WTC11 (cell line): Measurements from ENCODE around the gene UBN1. TPM values are rescaled to one million over a fixed set of nuclear protein-coding genes. Genes with fewer than 3 reads are reported as not detected.

Experiments
- ATAC-seq: fragments of 200-7000 bp; cut with Tn5 transposase; 2 replicates; pipeline ENCODE4 v1.10.0; 2021; ENCODE audit warnings: mild to moderate bottlenecking, moderate library complexity
- CTCF ChIA-PET: fragments of 300-600 bp; sonication (Branson Sonifier 250); formaldehyde crosslinking; loops from one replicate; lab custom pipeline; 2021; ENCODE audit warnings: antibody characterized with exemption; lab: Charles Lee
- POLR2A ChIA-PET: fragments of 350-600 bp; sonication (Branson Sonifier 250); formaldehyde crosslinking; loops from one replicate; lab custom pipeline; 2021; ENCODE audit warnings: antibody characterized with exemption; lab: Charles Lee
- DNase-seq: peaks from one replicate; pipeline ENCODE4 v3.0.0; 2021; ENCODE audit warnings: low spot score
- H3K27ac Mint-ChIP-seq: 2 replicates; pipeline ENCODE4 v1.8.0; 2021; ENCODE audit warnings: mixed read lengths
- H3K27me3 Mint-ChIP-seq: 2 replicates; pipeline ENCODE4 v1.8.0; 2021; ENCODE audit warnings: low read depth, mild to moderate bottlenecking, moderate library complexity, mixed read lengths
- H3K36me3 Mint-ChIP-seq: 2 replicates; pipeline ENCODE4 v1.8.0; 2021; ENCODE audit warnings: mixed read lengths
- H3K4me1 Mint-ChIP-seq: 2 replicates; pipeline ENCODE4 v1.8.0; 2022; ENCODE audit warnings: mixed read lengths
- H3K4me3 Mint-ChIP-seq: 2 replicates; pipeline ENCODE4 v1.8.0; 2021; ENCODE audit warnings: mild to moderate bottlenecking, moderate library complexity, mixed read lengths
- H3K9me3 Mint-ChIP-seq: 2 replicates; pipeline ENCODE4 v1.8.0; 2021; ENCODE audit warnings: mixed read lengths
- ATF1 ChIP-seq: sonication (generic); formaldehyde crosslinking; IDR thresholded peaks from 2 replicates; pipeline ENCODE4 v1.8.1; 2023; ENCODE audit warnings: mild to moderate bottlenecking, moderate library complexity, missing genetic modification reagents
- CBFB ChIP-seq: sonication (generic); formaldehyde crosslinking; IDR thresholded peaks from 2 replicates; pipeline ENCODE4 v1.8.1; 2022; ENCODE audit warnings: mild to moderate bottlenecking, low read depth, missing genetic modification reagents
- CREB1 ChIP-seq: sonication (generic); formaldehyde crosslinking; IDR thresholded peaks from 2 replicates; pipeline ENCODE4 v1.8.0; 2023; ENCODE audit warnings: mild to moderate bottlenecking, missing genetic modification reagents
- ESRRA ChIP-seq: sonication (generic); formaldehyde crosslinking; IDR thresholded peaks from 2 replicates; pipeline ENCODE4 v1.8.1; 2022; ENCODE audit warnings: mild to moderate bottlenecking, missing genetic modification reagents, borderline replicate concordance
- FOXJ3 ChIP-seq: sonication (generic); formaldehyde crosslinking; IDR thresholded peaks from 2 replicates; pipeline ENCODE4 v1.9.0; 2021; ENCODE audit warnings: missing genetic modification reagents, mild to moderate bottlenecking, borderline replicate concordance
- FOXP1 ChIP-seq: sonication (generic); formaldehyde crosslinking; IDR thresholded peaks from 2 replicates; pipeline ENCODE4 v1.8.0; 2022; ENCODE audit warnings: missing genetic modification reagents, mild to moderate bottlenecking, moderate library complexity, borderline replicate concordance
- GRHL2 ChIP-seq: fragments of 250-450 bp; sonication (Bioruptor Pico); IDR thresholded peaks from 2 replicates; pipeline ENCODE4 v1.8.0; 2022; ENCODE audit warnings: mild to moderate bottlenecking, moderate library complexity; ENCODE audit not compliant: insufficient replicate concordance, severe bottlenecking
- JAZF1 ChIP-seq: fragments of 250-450 bp; sonication (Bioruptor Pico); IDR thresholded peaks from 2 replicates; pipeline ENCODE4 v1.9.0; 2021; ENCODE audit warnings: moderate library complexity, mild to moderate bottlenecking, inconsistent platforms
- JUN ChIP-seq: sonication (generic); formaldehyde crosslinking; IDR thresholded peaks from 2 replicates; pipeline ENCODE4 v1.8.0; 2023; ENCODE audit warnings: mild to moderate bottlenecking, missing genetic modification reagents
- MYBL2 ChIP-seq: sonication (generic); formaldehyde crosslinking; IDR thresholded peaks from 2 replicates; pipeline ENCODE4 v1.8.1; 2023; ENCODE audit warnings: mild to moderate bottlenecking, moderate library complexity, missing genetic modification reagents
- SOX15 ChIP-seq: fragments of 250-450 bp; sonication (Bioruptor Pico); IDR thresholded peaks from 2 replicates; pipeline ENCODE4 v1.9.0; 2021; ENCODE audit warnings: mild to moderate bottlenecking
- TCF7 ChIP-seq: sonication (generic); formaldehyde crosslinking; IDR thresholded peaks from 2 replicates; pipeline ENCODE4 v1.8.0; 2022; ENCODE audit warnings: mild to moderate bottlenecking, low read depth, missing genetic modification reagents, moderate library complexity
- TEAD4 ChIP-seq: sonication (generic); formaldehyde crosslinking; IDR thresholded peaks from 2 replicates; pipeline ENCODE4 v1.8.0; 2022; ENCODE audit warnings: mild to moderate bottlenecking, missing genetic modification reagents
- ZNF232 ChIP-seq: sonication (generic); formaldehyde crosslinking; IDR thresholded peaks from 2 replicates; pipeline ENCODE4 v1.8.0; 2022; ENCODE audit warnings: mild to moderate bottlenecking, missing genetic modification reagents
- ZNF263 ChIP-seq: sonication (generic); formaldehyde crosslinking; IDR thresholded peaks from 2 replicates; pipeline ENCODE4 v1.8.1; 2022; ENCODE audit warnings: low read depth, mild to moderate bottlenecking, moderate library complexity, missing genetic modification reagents
- ZNF423 ChIP-seq: fragments of 250-450 bp; sonication (Bioruptor Pico); IDR thresholded peaks from 2 replicates; pipeline ENCODE4 v2.1.2; 2022; ENCODE audit warnings: mild to moderate bottlenecking, moderate library complexity
- total RNA-seq: library from RNA; stranded (reverse); gene quantifications from 3 replicates; pipeline ENCODE4 v1.2.3, GENCODE V29; 2021
- TF ChIP-seq, protein P1 (sequence below): sonication (generic); formaldehyde crosslinking; IDR thresholded peaks from 2 replicates; pipeline ENCODE4 v1.8.0; 2022; ENCODE audit warnings: mild to moderate bottlenecking, missing genetic modification reagents
- TF ChIP-seq, protein P2 (sequence below): sonication (generic); formaldehyde crosslinking; IDR thresholded peaks from 2 replicates; pipeline ENCODE4 v1.8.1; 2023; ENCODE audit warnings: mild to moderate bottlenecking, missing genetic modification reagents, moderate library complexity
- TF ChIP-seq, protein P3 (sequence below): sonication (generic); formaldehyde crosslinking; IDR thresholded peaks from 2 replicates; pipeline ENCODE4 v1.8.0; 2023; ENCODE audit warnings: missing genetic modification reagents, mild to moderate bottlenecking, borderline replicate concordance
- TF ChIP-seq, protein P4 (sequence below): sonication (generic); formaldehyde crosslinking; IDR thresholded peaks from 2 replicates; pipeline ENCODE4 v1.8.0; 2023; ENCODE audit warnings: missing genetic modification reagents
- TF ChIP-seq, protein P5 (sequence below): fragments of 250-450 bp; sonication (Bioruptor Pico); IDR thresholded peaks from 2 replicates; pipeline ENCODE4 v1.9.0; 2021; ENCODE audit warnings: mild to moderate bottlenecking
- TF ChIP-seq, protein P6 (sequence below): fragments of 250-450 bp; sonication (Bioruptor Pico); IDR thresholded peaks from 2 replicates; pipeline ENCODE4 v1.9.0; 2021; ENCODE audit warnings: moderate library complexity, mild to moderate bottlenecking, inconsistent platforms, borderline replicate concordance

Gene UBN1
- total RNA-seq, 1 experiment from 2014 or later, result 38.5 TPM

DNA sequence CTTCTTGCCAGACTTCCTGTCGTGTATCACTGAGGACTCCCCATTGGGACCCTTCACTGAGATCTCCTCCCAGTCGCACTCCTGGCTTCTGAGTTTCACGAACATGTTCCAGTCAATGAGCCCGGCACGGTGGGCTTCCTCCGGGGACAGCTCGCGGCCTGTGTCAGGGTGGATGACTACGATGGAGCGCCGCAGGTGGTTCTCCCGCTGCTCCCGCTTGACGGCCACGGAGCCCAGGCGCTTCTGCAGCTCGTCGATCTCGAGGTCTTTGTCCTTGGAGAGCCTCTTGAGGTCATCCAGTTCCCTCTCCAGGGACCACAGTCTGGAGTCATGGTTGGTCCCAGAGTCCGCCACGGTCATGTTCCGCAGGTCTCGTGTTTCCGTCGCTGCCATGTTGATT is 36.2 kb downstream of the UBN1 start (continued):
- TF ChIP-seq MYBL2 (CRISPR knock-in tag) (no peak), ESRRA (no peak), SOX15 (CRISPR knock-in tag) (no peak)

DNA sequence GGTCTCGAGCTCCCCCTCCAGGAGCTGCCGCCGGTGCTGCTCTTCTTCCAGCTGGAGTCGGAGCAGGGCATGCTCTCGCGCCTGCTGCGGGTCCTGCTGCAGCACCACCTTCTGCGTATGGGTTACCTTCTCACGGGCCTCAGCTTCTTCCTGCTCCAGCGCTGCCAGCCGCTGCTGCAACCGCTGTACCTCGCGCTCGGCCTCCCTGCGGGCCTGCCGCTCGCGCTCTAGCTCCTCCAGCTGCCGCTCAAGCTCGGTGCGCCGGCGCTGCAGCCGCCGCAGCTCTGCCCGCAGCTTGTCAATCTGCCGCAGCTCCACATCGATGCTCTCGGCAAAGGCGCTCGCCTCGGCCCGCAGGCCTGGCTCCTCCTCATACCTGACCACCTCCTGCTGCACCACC is 36.9 kb downstream of the UBN1 start:
- ChIA-PET POLR2A (no interaction called here), CTCF (interaction anchor here (1.0 to 2.7 kb wide), 3 partner anchors 52 to 78 kb away, joined by 3 to 12 read pairs (median 4); no protein-coding TSS in a partner anchor)
- Mint-ChIP-seq H3K4me3 (no peak overlapping the region), H3K36me3 (peaks cover 80% of the 10 kb centered on the region), H3K9me3 (no peaks in the 10 kb centered on the region), H3K27ac (peak overlapping the region; percentile 19; the same call in 1 of the 2 replicates)
- no peak for ATAC-seq
- TF ChIP-seq CBFB (CRISPR knock-in tag), result no peak
- TF ChIP-seq TEAD4, result no peak
- no peak for TF ChIP-seq JUN (CRISPR knock-in tag)
- no peak for TF ChIP-seq ZNF232
- TF ChIP-seq GRHL2 (CRISPR knock-in tag), result no peak
- TF ChIP-seq TCF7 (CRISPR knock-in tag), result no peak
- no peak for TF ChIP-seq FOXP1 (CRISPR knock-in tag)
- TF ChIP-seq, protein P1, sequence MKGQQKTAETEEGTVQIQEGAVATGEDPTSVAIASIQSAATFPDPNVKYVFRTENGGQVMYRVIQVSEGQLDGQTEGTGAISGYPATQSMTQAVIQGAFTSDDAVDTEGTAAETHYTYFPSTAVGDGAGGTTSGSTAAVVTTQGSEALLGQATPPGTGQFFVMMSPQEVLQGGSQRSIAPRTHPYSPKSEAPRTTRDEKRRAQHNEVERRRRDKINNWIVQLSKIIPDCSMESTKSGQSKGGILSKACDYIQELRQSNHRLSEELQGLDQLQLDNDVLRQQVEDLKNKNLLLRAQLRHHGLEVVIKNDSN (CRISPR knock-in tag), result no peak
- TF ChIP-seq ZNF263 (CRISPR knock-in tag), result no peak
- no peak for TF ChIP-seq CREB1
- no peak for TF ChIP-seq ATF1 (CRISPR knock-in tag)
- TF ChIP-seq, all 79 proteins: peak for 0
- Mint-ChIP-seq H3K27me3 (no peaks in the 10 kb centered on the region), H3K4me1 (no peaks in the 10 kb centered on the region)
- DNase-seq, result no peak

DNA sequence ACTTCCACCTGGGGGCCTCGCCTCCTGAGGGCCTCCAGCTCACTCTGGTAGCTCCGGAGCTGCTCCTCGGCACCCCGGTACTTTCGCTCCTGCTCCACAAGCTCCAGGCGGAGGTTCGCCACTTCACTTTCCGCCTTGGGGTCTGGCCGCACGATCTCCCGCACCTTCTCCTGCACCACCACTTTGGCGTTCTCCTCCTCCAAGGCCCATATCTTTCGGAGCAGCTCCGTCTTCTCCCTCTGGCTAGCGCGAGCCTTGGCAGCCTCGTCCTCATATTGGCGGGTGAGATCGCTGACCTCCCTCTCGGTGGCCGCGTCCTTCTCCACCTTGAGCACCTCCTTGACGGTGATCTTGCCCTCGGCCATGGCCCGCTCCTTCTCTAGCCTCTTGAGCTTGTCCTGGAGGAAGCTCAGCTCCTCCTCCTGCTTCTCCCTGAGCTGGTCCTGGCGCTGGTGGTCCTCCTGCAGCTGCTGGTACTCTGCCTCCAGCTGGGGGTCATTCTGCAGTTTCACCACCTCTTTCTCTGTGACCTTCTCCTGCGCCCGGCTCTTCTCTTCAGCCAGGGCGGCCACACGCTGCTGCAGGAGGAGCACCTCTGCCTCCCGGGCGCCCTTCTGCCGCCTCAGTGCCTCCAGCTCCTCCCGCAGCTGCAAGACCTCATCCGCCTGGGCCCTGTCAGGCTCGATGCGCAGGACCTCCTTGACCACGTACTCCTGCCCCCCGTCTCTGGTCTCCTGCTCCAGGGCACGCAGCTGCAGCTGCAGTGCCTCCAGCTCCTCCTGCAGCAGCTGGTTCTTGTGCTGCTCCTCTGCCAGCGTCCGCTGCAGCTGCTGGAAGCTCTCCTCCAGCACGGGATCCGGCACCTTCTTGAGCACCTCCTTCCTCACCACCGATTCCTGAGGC is 37.9 kb downstream of the UBN1 start:
- no peak for DNase-seq
- peak overlapping the region; percentile 52 for H3K27ac Mint-ChIP-seq
- ChIA-PET POLR2A (no interaction called here), CTCF (interaction anchor here (0.6 to 2.7 kb wide), 2 partner anchors 71 to 72 kb away, joined by 3 to 12 read pairs; no protein-coding TSS in a partner anchor)
- peaks cover 73% of the 10 kb centered on the region for H3K36me3 Mint-ChIP-seq
- H3K4me3 Mint-ChIP-seq, result no peak overlapping the region
- no peaks in the 10 kb centered on the region for H3K4me1 Mint-ChIP-seq
- no peaks in the 10 kb centered on the region for H3K27me3 Mint-ChIP-seq
- no peaks in the 10 kb centered on the region for H3K9me3 Mint-ChIP-seq
- ATAC-seq, result no peak
- TF ChIP-seq FOXJ3 (CRISPR knock-in tag) (no peak), ZNF423 (CRISPR knock-in tag) (no peak), SOX15 (CRISPR knock-in tag) (no peak), CREB1 (no peak), TCF7 (CRISPR knock-in tag) (no peak), JAZF1 (no peak), CBFB (CRISPR knock-in tag) (no peak)
- TF ChIP-seq, protein P2, sequence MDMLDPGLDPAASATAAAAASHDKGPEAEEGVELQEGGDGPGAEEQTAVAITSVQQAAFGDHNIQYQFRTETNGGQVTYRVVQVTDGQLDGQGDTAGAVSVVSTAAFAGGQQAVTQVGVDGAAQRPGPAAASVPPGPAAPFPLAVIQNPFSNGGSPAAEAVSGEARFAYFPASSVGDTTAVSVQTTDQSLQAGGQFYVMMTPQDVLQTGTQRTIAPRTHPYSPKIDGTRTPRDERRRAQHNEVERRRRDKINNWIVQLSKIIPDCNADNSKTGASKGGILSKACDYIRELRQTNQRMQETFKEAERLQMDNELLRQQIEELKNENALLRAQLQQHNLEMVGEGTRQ, result no peak
- TF ChIP-seq, protein P3, sequence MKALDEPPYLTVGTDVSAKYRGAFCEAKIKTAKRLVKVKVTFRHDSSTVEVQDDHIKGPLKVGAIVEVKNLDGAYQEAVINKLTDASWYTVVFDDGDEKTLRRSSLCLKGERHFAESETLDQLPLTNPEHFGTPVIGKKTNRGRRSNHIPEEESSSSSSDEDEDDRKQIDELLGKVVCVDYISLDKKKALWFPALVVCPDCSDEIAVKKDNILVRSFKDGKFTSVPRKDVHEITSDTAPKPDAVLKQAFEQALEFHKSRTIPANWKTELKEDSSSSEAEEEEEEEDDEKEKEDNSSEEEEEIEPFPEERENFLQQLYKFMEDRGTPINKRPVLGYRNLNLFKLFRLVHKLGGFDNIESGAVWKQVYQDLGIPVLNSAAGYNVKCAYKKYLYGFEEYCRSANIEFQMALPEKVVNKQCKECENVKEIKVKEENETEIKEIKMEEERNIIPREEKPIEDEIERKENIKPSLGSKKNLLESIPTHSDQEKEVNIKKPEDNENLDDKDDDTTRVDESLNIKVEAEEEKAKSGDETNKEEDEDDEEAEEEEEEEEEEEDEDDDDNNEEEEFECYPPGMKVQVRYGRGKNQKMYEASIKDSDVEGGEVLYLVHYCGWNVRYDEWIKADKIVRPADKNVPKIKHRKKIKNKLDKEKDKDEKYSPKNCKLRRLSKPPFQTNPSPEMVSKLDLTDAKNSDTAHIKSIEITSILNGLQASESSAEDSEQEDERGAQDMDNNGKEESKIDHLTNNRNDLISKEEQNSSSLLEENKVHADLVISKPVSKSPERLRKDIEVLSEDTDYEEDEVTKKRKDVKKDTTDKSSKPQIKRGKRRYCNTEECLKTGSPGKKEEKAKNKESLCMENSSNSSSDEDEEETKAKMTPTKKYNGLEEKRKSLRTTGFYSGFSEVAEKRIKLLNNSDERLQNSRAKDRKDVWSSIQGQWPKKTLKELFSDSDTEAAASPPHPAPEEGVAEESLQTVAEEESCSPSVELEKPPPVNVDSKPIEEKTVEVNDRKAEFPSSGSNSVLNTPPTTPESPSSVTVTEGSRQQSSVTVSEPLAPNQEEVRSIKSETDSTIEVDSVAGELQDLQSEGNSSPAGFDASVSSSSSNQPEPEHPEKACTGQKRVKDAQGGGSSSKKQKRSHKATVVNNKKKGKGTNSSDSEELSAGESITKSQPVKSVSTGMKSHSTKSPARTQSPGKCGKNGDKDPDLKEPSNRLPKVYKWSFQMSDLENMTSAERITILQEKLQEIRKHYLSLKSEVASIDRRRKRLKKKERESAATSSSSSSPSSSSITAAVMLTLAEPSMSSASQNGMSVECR, result no peak
- TF ChIP-seq, protein P4, sequence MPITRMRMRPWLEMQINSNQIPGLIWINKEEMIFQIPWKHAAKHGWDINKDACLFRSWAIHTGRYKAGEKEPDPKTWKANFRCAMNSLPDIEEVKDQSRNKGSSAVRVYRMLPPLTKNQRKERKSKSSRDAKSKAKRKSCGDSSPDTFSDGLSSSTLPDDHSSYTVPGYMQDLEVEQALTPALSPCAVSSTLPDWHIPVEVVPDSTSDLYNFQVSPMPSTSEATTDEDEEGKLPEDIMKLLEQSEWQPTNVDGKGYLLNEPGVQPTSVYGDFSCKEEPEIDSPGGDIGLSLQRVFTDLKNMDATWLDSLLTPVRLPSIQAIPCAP (CRISPR knock-in tag), result no peak
- TF ChIP-seq, protein P5, sequence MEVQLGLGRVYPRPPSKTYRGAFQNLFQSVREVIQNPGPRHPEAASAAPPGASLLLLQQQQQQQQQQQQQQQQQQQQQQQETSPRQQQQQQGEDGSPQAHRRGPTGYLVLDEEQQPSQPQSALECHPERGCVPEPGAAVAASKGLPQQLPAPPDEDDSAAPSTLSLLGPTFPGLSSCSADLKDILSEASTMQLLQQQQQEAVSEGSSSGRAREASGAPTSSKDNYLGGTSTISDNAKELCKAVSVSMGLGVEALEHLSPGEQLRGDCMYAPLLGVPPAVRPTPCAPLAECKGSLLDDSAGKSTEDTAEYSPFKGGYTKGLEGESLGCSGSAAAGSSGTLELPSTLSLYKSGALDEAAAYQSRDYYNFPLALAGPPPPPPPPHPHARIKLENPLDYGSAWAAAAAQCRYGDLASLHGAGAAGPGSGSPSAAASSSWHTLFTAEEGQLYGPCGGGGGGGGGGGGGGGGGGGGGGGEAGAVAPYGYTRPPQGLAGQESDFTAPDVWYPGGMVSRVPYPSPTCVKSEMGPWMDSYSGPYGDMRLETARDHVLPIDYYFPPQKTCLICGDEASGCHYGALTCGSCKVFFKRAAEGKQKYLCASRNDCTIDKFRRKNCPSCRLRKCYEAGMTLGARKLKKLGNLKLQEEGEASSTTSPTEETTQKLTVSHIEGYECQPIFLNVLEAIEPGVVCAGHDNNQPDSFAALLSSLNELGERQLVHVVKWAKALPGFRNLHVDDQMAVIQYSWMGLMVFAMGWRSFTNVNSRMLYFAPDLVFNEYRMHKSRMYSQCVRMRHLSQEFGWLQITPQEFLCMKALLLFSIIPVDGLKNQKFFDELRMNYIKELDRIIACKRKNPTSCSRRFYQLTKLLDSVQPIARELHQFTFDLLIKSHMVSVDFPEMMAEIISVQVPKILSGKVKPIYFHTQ (CRISPR knock-in tag), result no peak
- TF ChIP-seq, protein P6, sequence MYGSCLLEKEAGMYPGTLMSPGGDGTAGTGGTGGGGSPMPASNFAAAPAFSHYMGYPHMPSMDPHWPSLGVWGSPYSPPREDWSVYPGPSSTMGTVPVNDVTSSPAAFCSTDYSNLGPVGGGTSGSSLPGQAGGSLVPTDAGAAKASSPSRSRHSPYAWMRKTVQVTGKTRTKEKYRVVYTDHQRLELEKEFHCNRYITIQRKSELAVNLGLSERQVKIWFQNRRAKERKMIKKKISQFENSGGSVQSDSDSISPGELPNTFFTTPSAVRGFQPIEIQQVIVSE (CRISPR knock-in tag), result no peak
